ENCODE results near the gene RADIL.

RADIL gene

DNA sequence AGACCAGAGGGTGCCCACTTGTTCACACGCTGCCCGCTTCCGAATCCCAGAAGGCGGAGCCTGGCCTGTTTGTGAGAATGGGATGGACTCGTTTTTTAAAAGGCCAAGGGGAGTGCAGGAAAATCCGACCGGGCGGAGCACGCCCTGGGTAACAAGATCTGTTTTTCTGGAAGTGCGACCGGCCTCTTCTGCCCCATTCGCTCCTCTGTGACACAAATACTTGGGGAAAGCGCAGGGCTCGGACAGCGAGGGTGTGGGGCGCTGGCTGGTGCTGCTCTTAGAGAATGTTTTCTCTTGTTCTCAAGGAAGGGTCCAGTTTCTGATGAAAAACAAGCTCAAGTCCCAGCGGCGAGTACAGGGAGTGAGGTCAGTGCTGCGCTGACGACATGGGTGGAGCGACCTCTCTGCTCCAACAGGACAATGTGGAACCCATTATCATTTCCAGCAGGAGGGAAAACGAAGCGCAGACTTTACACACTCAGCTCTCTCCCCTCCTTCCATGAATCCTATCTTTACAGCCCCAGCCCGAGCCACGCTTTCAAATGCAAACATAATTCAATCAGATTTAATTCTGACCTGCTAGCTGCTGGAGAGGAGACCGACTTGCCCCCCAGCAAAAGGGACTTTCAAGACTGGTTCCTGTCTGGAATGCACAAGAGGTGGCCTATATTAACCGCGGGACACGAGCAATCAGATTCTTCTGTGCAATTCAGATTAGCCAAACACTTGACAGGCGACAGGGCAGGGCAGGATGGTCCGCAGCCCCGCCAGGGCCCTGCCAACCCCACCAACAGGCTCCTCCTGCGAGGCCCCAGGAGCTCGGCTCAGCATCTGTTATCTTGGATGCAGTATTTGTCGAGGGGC, 1.1 kb downstream of the RADIL start:
- H3K4me3 ChIP-seq (replicated peaks; ENCODE audit: insufficient read depth, low read length), result no peak overlapping the region
- no peak overlapping the region for H3K27ac ChIP-seq (replicated peaks)
- peaks cover 12% of the 10 kb centered on the region for H3K27me3 ChIP-seq (ENCODE audit: insufficient read depth, poor library complexity, severe bottlenecking)
- DNase-seq (ENCODE audit: low read depth in 1 of 2, low spot score in 1 of 2), result no peak
- TF ChIP-seq, protein P1, sequence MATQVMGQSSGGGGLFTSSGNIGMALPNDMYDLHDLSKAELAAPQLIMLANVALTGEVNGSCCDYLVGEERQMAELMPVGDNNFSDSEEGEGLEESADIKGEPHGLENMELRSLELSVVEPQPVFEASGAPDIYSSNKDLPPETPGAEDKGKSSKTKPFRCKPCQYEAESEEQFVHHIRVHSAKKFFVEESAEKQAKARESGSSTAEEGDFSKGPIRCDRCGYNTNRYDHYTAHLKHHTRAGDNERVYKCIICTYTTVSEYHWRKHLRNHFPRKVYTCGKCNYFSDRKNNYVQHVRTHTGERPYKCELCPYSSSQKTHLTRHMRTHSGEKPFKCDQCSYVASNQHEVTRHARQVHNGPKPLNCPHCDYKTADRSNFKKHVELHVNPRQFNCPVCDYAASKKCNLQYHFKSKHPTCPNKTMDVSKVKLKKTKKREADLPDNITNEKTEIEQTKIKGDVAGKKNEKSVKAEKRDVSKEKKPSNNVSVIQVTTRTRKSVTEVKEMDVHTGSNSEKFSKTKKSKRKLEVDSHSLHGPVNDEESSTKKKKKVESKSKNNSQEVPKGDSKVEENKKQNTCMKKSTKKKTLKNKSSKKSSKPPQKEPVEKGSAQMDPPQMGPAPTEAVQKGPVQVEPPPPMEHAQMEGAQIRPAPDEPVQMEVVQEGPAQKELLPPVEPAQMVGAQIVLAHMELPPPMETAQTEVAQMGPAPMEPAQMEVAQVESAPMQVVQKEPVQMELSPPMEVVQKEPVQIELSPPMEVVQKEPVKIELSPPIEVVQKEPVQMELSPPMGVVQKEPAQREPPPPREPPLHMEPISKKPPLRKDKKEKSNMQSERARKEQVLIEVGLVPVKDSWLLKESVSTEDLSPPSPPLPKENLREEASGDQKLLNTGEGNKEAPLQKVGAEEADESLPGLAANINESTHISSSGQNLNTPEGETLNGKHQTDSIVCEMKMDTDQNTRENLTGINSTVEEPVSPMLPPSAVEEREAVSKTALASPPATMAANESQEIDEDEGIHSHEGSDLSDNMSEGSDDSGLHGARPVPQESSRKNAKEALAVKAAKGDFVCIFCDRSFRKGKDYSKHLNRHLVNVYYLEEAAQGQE (IDR thresholded peaks at IDR 0.05; ENCODE audit: insufficient replicate concordance, low read depth), result no peak
- TF ChIP-seq, protein P2, sequence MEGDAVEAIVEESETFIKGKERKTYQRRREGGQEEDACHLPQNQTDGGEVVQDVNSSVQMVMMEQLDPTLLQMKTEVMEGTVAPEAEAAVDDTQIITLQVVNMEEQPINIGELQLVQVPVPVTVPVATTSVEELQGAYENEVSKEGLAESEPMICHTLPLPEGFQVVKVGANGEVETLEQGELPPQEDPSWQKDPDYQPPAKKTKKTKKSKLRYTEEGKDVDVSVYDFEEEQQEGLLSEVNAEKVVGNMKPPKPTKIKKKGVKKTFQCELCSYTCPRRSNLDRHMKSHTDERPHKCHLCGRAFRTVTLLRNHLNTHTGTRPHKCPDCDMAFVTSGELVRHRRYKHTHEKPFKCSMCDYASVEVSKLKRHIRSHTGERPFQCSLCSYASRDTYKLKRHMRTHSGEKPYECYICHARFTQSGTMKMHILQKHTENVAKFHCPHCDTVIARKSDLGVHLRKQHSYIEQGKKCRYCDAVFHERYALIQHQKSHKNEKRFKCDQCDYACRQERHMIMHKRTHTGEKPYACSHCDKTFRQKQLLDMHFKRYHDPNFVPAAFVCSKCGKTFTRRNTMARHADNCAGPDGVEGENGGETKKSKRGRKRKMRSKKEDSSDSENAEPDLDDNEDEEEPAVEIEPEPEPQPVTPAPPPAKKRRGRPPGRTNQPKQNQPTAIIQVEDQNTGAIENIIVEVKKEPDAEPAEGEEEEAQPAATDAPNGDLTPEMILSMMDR (IDR thresholded peaks at IDR 0.05; ENCODE audit: insufficient read depth, low read length), result no peak
- TF ChIP-seq POLR2AphosphoS5 (IDR thresholded peaks at IDR 0.05; ENCODE audit: low read depth), result no peak

DNA sequence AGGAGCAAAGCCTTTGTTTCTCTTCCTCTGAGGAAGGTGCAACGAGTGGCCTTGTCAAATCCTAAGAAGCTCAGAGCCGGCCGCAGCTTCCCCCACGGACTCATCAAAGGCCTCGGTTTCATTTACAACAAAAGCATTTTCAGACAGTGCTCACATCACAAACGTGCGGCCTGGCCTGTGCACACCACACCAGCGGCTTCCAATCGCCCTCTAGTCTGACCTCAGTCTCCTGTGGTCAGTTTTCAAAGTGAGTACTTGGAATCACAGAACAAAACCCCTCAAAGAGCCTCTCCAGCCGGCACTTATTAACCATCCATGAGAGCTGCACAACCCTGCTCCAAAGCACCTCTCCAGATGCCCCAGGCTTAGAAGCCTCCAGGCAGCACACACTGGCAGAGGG, 3.3 kb downstream of the RADIL start:
- TF ChIP-seq POLR2AphosphoS5 (IDR thresholded peaks at IDR 0.05; ENCODE audit: low read depth) (no peak), SPI1 (IDR thresholded peaks at IDR 0.05; ENCODE audit: borderline replicate concordance, low read depth) (no peak), GABPA (IDR thresholded peaks at IDR 0.05; ENCODE audit: low read depth) (no peak)
- TF ChIP-seq, protein P1 (IDR thresholded peaks at IDR 0.05; ENCODE audit: insufficient replicate concordance, low read depth), result no peak
- TF ChIP-seq, protein P2 (IDR thresholded peaks at IDR 0.05; ENCODE audit: insufficient read depth, low read length), result no peak
- no peak for DNase-seq (ENCODE audit: low read depth in 1 of 2, low spot score in 1 of 2)
- H3K27me3 ChIP-seq (ENCODE audit: insufficient read depth, poor library complexity, severe bottlenecking), result peaks cover 10% of the 10 kb centered on the region

DNA sequence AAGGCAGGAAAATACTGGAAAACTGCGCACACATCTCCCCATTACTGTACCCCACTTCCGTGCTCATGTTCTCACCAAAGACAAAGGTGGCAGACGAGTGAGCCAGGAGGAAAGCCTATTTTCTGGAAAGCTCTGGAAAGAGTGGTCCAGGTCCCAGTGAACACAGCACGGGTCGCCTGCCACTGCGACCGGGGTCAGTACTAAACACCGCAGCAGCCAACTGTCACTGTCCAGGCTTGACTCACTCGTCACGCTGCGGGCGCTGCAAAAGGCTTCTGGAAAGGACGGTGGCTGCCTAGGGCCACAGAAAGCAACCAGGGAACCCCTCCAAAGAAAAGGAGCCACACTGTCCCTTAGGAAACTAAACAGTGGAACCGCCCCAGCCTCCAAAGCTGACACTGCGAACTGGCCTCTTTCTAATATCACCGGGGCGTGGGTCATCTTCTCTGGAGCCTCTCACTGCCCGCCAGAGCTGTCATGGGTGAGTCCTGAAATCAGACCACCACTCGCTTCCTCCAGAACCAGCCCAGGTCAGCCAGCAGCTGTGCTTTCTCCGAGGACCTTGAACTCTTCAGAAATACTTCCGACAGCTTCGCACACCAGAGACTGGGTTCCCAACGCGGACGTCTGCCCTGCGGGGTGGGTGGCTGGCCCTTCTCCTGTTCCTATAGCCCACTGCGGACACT, 4.0 kb downstream of the RADIL start:
- Histone ChIP-seq H3K27ac (replicated peaks) (no peak overlapping the region), H3K27me3 (ENCODE audit: insufficient read depth, poor library complexity, severe bottlenecking) (peaks cover 10% of the 10 kb centered on the region), H3K4me3 (replicated peaks; ENCODE audit: insufficient read depth, low read length) (no peak overlapping the region)
- no peak for DNase-seq (ENCODE audit: low read depth in 1 of 2, low spot score in 1 of 2)
- TF ChIP-seq, protein P1 (IDR thresholded peaks at IDR 0.05; ENCODE audit: insufficient replicate concordance, low read depth), result no peak
- no peak for TF ChIP-seq SPI1 (IDR thresholded peaks at IDR 0.05; ENCODE audit: borderline replicate concordance, low read depth)
- no peak for TF ChIP-seq POLR2AphosphoS5 (IDR thresholded peaks at IDR 0.05; ENCODE audit: low read depth)
- TF ChIP-seq, protein P2 (IDR thresholded peaks at IDR 0.05; ENCODE audit: insufficient read depth, low read length), result no peak
- TF ChIP-seq GABPA (IDR thresholded peaks at IDR 0.05; ENCODE audit: low read depth), result no peak

More for the DNA sequence above, 3.3 kb downstream of the RADIL start:
- H3K4me3 ChIP-seq (replicated peaks; ENCODE audit: insufficient read depth, low read length), result no peak overlapping the region
- no peak overlapping the region for H3K27ac ChIP-seq (replicated peaks)
